Stimulated activated CD8-positive, alpha-beta memory T cell treated with anti-CD3 and anti-CD28 coated beads, Interleukin-15, amount 100 ng/mL, for 1 hour (primary cell): ENCODE data around the gene TRMT1.

ENCODE experiments used
- DNase-seq: peaks from one replicate; pipeline ENCODE4 v3.0.0-alpha.2; 2020; ENCODE audit warnings: low read depth

TRMT1 gene

DNA sequence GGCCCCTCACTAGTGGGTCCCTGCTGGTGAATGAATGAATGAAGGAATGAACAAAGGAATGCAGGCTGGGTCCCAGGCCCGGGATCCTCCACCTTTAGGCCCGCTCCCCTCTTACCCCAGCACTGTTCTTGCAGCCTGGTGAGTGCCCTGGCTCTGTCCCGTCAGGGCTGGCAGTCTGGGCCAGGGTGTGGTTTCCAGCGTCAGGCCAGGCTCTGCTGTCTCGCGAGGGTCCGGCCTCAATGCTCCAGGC lies 14.2 kb downstream of the TRMT1 start:
- DNase-seq = no peak

DNA sequence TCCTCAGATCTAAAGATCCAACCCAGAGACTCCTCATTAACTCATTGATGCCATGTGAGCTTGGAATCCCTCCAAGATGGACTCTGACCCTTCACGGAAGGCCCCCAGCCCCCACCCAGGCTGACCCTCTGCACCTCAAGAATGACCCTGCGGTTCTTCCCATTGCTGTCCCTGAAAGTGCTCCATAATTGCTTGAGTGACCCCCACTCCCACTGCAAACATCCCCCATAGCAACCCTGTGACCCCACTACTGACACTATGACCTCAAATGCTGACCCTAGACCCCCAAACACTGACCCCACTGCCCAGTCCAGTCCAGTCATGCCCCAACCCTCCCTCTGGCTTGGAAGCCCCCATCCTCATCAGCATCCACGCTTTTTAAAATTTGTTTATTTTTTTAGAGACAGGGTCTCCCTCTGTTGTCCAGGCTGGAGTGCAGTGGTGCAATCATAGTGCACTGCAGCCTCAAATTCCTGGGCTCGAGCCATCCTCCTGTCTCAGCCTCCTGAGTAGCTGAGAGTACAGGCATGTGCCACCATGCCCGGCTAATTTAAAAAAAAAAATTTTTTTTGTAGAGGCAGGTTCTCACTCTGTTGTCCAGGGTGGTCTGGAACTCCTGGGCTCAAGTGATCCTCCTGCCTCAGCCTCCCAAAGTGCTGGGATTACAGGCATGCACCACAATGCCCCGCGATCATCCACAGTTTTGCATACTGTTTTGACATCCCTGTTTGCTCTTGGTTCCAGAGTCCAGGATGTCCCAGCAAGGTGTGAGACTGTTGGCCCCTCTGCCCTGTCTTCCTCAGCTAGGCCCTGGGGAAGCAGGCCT lies 14.7 kb downstream of the TRMT1 start:
- DNase-seq = no peak

- no peak for DNase-seq
Measured at GRCh38 chr19:13100841-13101589, 15.5 kb downstream of the TRMT1 start.

- DNase-seq = no peak
Measured at GRCh38 chr19:13100031-13100588, 16.4 kb downstream of the TRMT1 start.

- DNase-seq = peak; percentile 48
Measured at GRCh38 chr19:13099073-13099999, 17.2 kb downstream of the TRMT1 start.

GRCh38 chr19:13098277-13099072 lies 18.1 kb downstream of the TRMT1 start:
- DNase-seq = no peak

DNA sequence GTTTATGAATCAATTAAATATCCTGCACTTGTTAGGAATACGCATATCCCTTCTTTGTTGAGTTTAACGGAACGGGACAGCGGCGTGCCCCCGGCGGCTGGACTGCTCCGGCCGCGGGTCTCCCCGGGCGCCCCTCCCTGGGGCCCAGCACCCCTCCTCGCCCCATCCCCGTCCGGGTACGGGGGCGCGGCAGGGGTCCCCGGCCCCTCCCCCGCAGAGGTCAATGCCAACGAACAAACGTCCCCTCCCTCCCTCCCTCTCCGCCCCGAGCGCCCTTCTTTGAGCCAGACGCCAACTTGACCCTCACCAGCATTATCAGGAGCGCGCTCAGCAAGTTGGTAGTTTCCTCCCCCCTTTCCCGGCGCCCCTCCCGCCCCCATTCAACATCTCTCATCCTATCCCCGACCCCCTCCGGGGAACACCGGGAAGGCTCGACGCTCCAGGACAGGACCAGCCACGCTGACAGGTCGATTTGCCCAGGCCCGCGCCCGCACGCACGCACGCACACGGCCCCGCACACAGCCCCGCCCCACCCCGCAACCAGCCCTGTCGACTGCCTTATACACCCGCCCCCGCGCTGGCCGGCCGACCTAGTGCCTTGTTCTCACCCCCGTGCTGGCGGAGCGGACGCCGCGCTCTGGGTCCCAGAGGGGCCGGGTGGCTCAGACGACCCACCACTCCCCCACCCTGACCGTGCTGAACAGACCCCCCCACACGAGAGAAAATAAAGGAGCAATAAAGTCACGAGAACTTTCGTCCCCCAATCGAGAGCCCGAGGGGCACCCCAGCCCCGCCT lies 18.9 kb downstream of the TRMT1 start:
- DNase-seq = no peak

- DNase-seq = no peak
Measured at GRCh38 chr19:13097033-13097462, 19.5 kb downstream of the TRMT1 start.

DNA sequence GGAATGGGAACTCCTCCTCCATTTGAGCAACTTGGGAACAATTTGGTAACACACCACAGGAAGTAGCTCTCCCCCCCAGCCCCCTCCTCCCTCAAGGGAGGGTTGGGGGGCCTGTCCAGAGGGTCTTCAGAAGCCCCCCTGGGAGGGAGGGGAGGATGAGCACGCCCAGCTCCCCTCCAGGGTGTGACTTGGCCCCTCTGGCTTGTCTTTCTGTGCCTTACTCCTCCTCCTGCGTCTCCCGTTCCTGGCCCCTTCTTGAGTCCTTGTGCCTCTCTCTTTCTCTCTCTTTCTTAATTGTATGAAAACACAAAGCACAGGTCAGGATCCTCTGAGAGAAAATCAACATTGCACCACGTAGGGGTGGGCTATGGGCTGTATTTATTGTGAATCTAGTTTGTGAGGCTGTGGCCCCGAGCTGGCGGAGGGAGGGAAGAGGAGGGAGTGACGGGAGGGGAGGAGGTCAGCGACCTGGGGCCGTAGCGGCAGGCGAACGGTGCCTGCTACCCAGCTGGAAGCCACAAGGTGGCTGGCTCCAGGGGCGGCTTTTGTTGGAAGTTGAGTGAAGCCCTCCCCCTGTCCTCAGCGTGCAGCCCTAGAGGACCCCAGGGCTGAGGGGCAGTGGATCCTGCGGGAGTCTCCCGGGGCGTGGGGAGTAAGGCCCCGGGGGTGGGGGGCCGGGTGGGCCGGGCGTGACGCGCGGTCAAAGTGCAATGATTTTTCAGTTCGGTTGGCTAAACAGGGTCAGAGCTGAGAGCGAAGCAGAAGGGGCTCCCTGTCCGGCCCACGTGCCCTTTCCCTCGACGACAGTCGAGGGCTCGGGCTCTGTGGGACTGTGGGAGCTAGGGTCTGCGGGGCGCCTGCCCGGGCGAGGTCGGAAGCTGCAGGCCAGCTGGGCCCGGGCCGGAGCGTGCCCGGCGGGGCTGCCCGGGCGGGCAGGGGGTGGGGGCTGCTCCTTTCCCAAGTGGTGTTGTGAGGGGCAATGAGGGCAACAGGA lies 20.3 kb downstream of the TRMT1 start:
- no peak for DNase-seq

DNA sequence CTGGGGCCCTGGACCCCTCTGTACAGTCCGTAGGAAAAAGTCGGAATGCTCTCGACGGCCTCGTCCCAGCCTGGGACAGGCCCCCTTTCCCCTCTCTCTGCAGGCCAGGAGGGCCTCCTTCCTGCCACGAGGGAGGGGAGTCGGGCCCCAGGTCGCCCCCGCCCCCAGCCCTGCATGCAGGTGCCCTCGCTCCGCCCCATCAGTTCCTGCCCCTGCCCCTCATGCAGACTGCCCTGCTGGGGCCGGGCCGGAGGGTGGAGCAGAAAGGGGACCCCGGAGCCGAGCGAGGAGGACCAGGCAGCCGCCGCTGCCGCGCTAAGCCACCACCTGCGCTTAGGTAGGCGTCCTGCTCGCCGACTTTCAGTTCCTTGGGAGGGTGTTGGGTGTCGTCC lies 21.2 kb downstream of the TRMT1 start:
- DNase-seq = no peak

GRCh38 chr19:13094771-13095392 lies 21.7 kb downstream of the TRMT1 start:
- DNase-seq = no peak

GRCh38 chr19:13094106-13094504 lies 22.4 kb downstream of the TRMT1 start:
- no peak for DNase-seq

- DNase-seq = peak; percentile 63
Measured at GRCh38 chr19:13093407-13094105, 23.0 kb downstream of the TRMT1 start.

DNA sequence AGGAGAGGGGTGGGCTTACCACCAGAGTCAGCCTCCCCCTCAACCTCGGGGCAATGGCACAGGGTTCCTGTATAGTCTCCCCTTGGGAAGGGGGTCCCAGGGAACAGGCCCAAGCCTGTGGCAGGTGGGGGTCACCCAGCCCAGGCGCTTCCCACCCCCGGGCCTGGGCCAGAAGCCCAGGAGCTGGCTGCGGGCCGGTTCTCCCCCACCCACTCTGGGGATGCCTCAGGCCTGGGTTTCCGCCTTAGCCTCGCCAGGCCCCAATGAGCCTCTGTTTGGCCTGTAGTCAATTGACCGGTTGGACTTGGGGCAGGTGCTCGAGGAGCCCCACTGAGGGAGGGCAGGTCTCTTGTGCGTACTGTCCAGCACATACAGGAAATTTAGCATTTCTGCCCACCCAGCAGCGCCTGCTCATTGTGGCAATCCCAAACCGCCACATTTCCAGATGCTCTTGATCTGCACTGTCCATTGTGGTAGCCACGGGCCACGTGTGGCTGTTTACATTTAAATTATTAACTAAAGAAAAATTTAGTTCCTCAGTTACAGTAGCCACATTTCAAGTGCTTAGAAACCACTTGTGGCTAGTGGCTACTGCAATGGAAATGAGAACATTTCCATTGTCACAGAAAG lies 23.8 kb downstream of the TRMT1 start:
- no peak for DNase-seq

DNA sequence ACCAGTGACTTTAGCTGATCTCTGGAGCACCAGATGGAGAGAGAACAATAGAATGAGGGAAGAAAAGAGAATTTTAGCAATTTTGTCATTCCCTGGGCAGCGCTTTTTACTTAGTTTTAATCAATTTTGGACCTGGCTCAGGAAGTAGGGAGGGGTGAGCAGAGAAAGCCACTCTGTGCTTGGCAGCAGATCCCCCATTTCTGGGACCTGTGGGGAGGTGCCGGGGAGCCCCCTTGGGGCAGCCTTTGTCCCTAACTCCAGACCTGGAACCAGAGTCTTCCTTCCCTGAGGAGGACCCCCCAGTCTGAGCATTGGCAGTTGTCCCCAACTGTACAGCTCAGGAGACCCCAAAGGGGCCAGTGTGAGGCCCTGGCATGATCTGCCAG lies 24.4 kb downstream of the TRMT1 start:
- DNase-seq = no peak

GRCh38 chr19:13091400-13092157 lies 25.0 kb downstream of the TRMT1 start:
- DNase-seq = no peak
